GM18870 (cell line): ENCODE data around the gene SPAG16.

Experiments
- ATAC-seq: cut with Tn5 transposase; IDR thresholded peaks from one replicate; pipeline ENCODE4 v1.9.1; 2021; ENCODE audit warnings: moderate library complexity; ENCODE audit not compliant: unreplicated experiment

Gene SPAG16

GRCh38 chr2:214450118-214450894, 1166.0 kb downstream of the SPAG16 start:
- no peak for ATAC-seq

GRCh38 chr2:214451516-214452275, 1167.4 kb downstream of the SPAG16 start:
- no peak for ATAC-seq
